Breast epithelium (tissue), 3 donors: ENCODE results near the gene KATNAL2.

Source experiments
- POLR2A ChIP-seq: fragments of 450-650 bp; IDR thresholded peaks from one replicate; pipeline ENCODE4 v1.6.1; 2016; ENCODE audit warnings: antibody characterized with exemption, mild to moderate bottlenecking, moderate library complexity
- POLR2AphosphoS5 ChIP-seq, 3 donors: sonication (generic); formaldehyde crosslinking; IDR thresholded peaks; one replicate each; pipeline ENCODE4 v1.6.1; 2017; ENCODE audit warnings: antibody characterized with exemption in 3 of 3
- TF ChIP-seq, protein P1 (sequence below), 3 donors: fragments of 450-650 bp; IDR thresholded peaks; one replicate each; pipeline ENCODE4 v1.5.1; 2016 to 2017; ENCODE audit warnings: antibody characterized with exemption in 3 of 3, mild to moderate bottlenecking in 3 of 3, moderate library complexity in 3 of 3

DNA sequence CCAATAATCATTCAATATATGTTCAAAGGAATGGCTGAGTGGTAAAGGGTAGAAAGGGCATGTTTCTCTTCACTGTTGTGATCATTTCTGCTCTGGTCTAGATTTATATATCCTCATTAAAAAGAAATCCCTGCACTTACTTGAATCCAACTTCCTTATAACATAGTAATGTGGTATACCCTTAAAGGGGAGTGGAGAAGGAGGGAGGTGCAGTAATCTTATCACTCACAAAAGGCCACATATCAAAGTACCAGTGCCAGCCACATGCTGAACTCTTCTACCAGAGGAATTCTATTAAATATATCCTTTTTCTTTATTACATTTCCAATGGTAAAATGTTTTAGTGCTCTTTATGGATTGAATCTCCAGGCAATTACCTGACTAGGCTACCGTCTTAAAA lies 3.3 kb downstream of the KATNAL2 start:
- TF ChIP-seq, protein P1, sequence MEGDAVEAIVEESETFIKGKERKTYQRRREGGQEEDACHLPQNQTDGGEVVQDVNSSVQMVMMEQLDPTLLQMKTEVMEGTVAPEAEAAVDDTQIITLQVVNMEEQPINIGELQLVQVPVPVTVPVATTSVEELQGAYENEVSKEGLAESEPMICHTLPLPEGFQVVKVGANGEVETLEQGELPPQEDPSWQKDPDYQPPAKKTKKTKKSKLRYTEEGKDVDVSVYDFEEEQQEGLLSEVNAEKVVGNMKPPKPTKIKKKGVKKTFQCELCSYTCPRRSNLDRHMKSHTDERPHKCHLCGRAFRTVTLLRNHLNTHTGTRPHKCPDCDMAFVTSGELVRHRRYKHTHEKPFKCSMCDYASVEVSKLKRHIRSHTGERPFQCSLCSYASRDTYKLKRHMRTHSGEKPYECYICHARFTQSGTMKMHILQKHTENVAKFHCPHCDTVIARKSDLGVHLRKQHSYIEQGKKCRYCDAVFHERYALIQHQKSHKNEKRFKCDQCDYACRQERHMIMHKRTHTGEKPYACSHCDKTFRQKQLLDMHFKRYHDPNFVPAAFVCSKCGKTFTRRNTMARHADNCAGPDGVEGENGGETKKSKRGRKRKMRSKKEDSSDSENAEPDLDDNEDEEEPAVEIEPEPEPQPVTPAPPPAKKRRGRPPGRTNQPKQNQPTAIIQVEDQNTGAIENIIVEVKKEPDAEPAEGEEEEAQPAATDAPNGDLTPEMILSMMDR (IDR thresholded peaks at IDR 0.05): no peak
- TF ChIP-seq POLR2AphosphoS5 (IDR thresholded peaks at IDR 0.05) (no peak), POLR2A (no peak)
